Loucy (cell line): ENCODE results near the gene DMBT1.

Experiments
- EZH2phosphoT487 ChIP-seq: fragments of 200-600 bp; IDR thresholded peaks from 2 replicates; pipeline ENCODE4 v1.6.1; 2018; ENCODE audit warnings: antibody characterized with exemption, mild to moderate bottlenecking, moderate library complexity, borderline replicate concordance
- TF ChIP-seq, protein P1 (sequence below): fragments of 200-600 bp; sonication (generic); conservative IDR thresholded peaks from 2 replicates; pipeline ENCODE4 v1.5.1; 2014; ENCODE audit warnings: mild to moderate bottlenecking, antibody characterized with exemption, low read length

GRCh38 chr10:122531261-122531660 is 29.3 kb upstream of the DMBT1 start:
- TF ChIP-seq, protein P1, sequence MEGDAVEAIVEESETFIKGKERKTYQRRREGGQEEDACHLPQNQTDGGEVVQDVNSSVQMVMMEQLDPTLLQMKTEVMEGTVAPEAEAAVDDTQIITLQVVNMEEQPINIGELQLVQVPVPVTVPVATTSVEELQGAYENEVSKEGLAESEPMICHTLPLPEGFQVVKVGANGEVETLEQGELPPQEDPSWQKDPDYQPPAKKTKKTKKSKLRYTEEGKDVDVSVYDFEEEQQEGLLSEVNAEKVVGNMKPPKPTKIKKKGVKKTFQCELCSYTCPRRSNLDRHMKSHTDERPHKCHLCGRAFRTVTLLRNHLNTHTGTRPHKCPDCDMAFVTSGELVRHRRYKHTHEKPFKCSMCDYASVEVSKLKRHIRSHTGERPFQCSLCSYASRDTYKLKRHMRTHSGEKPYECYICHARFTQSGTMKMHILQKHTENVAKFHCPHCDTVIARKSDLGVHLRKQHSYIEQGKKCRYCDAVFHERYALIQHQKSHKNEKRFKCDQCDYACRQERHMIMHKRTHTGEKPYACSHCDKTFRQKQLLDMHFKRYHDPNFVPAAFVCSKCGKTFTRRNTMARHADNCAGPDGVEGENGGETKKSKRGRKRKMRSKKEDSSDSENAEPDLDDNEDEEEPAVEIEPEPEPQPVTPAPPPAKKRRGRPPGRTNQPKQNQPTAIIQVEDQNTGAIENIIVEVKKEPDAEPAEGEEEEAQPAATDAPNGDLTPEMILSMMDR = no peak
- no peak for TF ChIP-seq EZH2phosphoT487
